ENCODE results near the gene OGT. TPM values are rescaled to one million over a fixed set of nuclear protein-coding genes. Genes with fewer than 3 reads are reported as not detected.

OGT gene
- total and polyA plus RNA-seq, 3 experiments from 2014 or later: 35.6 to 216 (median 211) TPM

DNA sequence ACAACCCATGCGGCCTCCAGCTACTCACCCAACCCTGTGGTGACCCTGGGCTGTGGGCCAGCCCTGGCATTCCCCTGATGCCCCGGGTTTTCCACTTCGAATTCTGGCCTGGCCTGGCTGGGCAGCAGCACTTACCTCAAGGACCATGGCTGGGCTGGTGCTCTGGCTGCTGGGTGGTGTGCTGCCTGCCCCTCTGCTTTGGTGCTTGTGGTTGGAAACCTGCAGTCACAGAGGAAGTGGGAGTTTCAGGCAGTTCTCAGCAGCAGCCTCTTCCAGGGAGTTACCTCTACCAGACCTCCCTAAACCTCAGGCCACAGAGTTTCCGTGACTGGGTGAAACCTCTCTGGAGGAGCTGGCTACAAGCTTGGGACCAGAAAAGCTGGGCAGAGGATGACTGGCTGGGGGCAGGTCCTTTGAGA, 85.4 kb downstream of the OGT start, which contains the start of gene CXCR3:
CXCR3 (minus strand) TSS at position 209 of the 419 bp plus-strand sequence; CDS start at position 147, 62 bp downstream.
- H3K9me3 ChIP-seq (ENCODE audit: low read length): no peaks in the 10 kb centered on the region
- CTCF ChIA-PET: interaction anchor here (1.4 to 5.5 kb wide), 3 partner anchors 10 to 32 kb away, joined by 3 to 35 read pairs (median 4); no protein-coding TSS in a partner anchor
- no peaks in the 10 kb centered on the region for H3K27me3 ChIP-seq (ENCODE audit: insufficient read depth, low read length, poor library complexity, severe bottlenecking)
- H3K36me3 ChIP-seq (ENCODE audit: insufficient read depth, low read length): no peaks in the 10 kb centered on the region
- POLR2A ChIA-PET: interaction anchor here (0.5 to 1.8 kb wide), 9 partner anchors 18 to 1476 kb away, joined by 3 to 9 read pairs (median 6); partner anchors contain the start of gene OGT
- Mint-ChIP-seq H3K36me3 (peaks cover 0 to 45% (median 6%) of the 10 kb centered on the region in 3 donors), H3K27ac (peak within 1 kb of the TSS; percentile 95 to 100 (median 96)), H3K27me3 (peaks cover 0 to 8% of the 10 kb centered on the region in 2 donors), H3K4me1 (peaks cover 74 to 87% (median 75%) of the 10 kb centered on the region in 3 donors), H3K4me3 (peak within 1 kb of the TSS; percentile 91 to 95 (median 93)), H3K9me3 (peaks cover 0 to 3% (median 0%) of the 10 kb centered on the region in 5 donors)
- peak within 1 kb of the TSS; percentile 60 for H3K4me3 ChIP-seq (ENCODE audit: low read length)
- H3K27ac ChIP-seq (ENCODE audit: low read depth, low read length): peak within 1 kb of the TSS; percentile 69
- H3K4me1 ChIP-seq (ENCODE audit: insufficient read depth, low read length): peaks cover 46% of the 10 kb centered on the region
- peak; percentile 43 to 84 (median 48) for DNase-seq

DNA sequence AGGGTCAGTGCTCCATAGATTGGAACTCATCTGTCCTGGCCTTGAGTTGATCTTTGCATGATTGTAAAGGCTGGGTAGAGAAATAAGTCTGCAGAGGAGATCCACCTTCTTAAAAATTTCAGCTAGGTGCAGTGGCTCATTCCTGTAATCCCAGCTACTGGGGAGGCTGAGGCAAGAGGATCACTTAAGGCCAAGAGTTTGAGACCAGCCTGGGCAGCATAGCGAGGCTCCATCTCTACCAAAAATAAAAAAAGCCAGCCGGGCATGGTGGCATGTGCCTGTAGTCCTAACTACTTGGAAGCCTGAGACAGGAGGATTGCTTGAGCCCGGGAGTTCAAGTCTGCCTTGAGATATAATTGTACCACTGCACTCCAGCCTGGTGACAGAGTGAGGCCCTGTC, 85.9 kb downstream of the OGT start:
- Histone ChIP-seq H3K4me1 (ENCODE audit: insufficient read depth, low read length) (peaks cover 51% of the 10 kb centered on the region), H3K4me3 (ENCODE audit: low read length) (peak overlapping the region; percentile 60), H3K36me3 (ENCODE audit: insufficient read depth, low read length) (no peaks in the 10 kb centered on the region), H3K27ac (ENCODE audit: low read depth, low read length) (peak overlapping the region; percentile 69), H3K27me3 (ENCODE audit: insufficient read depth, low read length, poor library complexity, severe bottlenecking) (no peaks in the 10 kb centered on the region), H3K9me3 (ENCODE audit: low read length) (no peaks in the 10 kb centered on the region)
- Mint-ChIP-seq H3K4me1 (peaks cover 74 to 87% (median 76%) of the 10 kb centered on the region in 3 donors), H3K36me3 (peaks cover 0 to 40% (median 6%) of the 10 kb centered on the region in 3 donors), H3K4me3 (peak overlapping the region; percentile 91 to 95 (median 93)), H3K27me3 (peaks cover 0 to 8% of the 10 kb centered on the region in 2 donors), H3K27ac (peak overlapping the region; percentile 95 to 100 (median 96)), H3K9me3 (peaks cover 0 to 3% (median 0%) of the 10 kb centered on the region in 5 donors)
- DNase-seq: no peak
- POLR2A ChIA-PET: interaction anchor here (0.5 to 1.8 kb wide), 5 partner anchors 18 to 86 kb away, joined by 3 to 9 read pairs (median 6); partner anchors contain the start of gene OGT
- CTCF ChIA-PET: interaction anchor here (1.8 to 5.5 kb wide), 2 partner anchors 12 to 32 kb away, joined by 4 to 35 read pairs; no protein-coding TSS in a partner anchor

DNA sequence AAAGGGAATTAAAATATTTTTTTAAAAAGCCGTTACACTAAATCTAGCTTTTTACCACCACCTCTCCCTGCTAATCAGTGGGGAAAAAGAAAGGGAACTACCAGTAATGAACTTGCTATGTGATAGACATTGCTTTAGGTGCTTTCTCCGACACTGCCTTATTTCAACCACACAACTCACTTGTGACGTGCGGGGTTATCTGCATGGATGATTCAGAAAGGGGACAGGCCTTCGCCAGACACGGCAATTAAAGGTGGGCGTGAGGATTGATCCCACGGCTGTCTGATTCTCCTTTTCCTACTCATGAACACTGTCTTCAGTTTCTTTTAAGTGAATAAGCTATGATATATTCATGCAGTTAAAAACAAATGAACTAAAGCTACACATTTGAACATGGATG, 86.3 kb downstream of the OGT start:
- Mint-ChIP-seq H3K9me3 (peaks cover 0 to 3% (median 0%) of the 10 kb centered on the region in 5 donors), H3K36me3 (peaks cover 0 to 39% (median 6%) of the 10 kb centered on the region in 3 donors), H3K4me1 (peaks cover 76 to 90% (median 78%) of the 10 kb centered on the region in 3 donors), H3K4me3 (peak overlapping the region; percentile 91 to 95 (median 93)), H3K27me3 (peaks cover 0 to 8% of the 10 kb centered on the region in 2 donors), H3K27ac (peak overlapping the region; percentile 95 to 100 (median 96))
- Histone ChIP-seq H3K4me3 (ENCODE audit: low read length) (peak overlapping the region; percentile 60), H3K36me3 (ENCODE audit: insufficient read depth, low read length) (no peaks in the 10 kb centered on the region), H3K9me3 (ENCODE audit: low read length) (no peaks in the 10 kb centered on the region), H3K27ac (ENCODE audit: low read depth, low read length) (peak overlapping the region; percentile 69), H3K4me1 (ENCODE audit: insufficient read depth, low read length) (peaks cover 55% of the 10 kb centered on the region), H3K27me3 (ENCODE audit: insufficient read depth, low read length, poor library complexity, severe bottlenecking) (no peaks in the 10 kb centered on the region)
- DNase-seq: peak; percentile 31 to 85 (median 44)
- POLR2A ChIA-PET: no interaction called here
- CTCF ChIA-PET: interaction anchor here (1.8 to 5.5 kb wide), 2 partner anchors 13 to 31 kb away, joined by 4 to 35 read pairs; no protein-coding TSS in a partner anchor

DNA sequence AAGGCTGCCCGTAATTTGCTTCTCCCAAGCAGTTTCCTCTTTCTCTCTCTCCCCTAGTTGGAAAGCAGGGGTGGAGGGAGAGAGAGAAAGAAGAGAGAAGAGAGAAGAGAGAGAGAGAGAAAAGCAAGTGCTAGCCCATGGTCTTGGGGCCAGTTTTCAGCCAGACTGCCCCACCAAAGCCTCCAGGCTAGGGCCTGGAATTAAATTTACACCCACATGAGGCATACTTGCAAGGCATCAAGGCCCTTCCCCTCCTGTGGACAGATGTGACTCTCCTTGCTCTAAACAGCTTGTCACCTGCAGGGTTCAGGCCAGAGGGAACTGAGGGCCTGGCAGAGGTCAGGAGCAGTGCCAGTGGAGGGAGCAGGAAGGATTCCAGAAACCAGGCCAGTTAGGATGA, 87.1 kb downstream of the OGT start:
- Mint-ChIP-seq H3K27ac (peak overlapping the region; percentile 95 to 100 (median 95)), H3K4me1 (peaks cover 73 to 88% (median 78%) of the 10 kb centered on the region in 3 donors), H3K9me3 (peaks cover 0 to 3% (median 0%) of the 10 kb centered on the region in 5 donors), H3K27me3 (peaks cover 0 to 8% of the 10 kb centered on the region in 2 donors), H3K36me3 (peaks cover 0 to 34% (median 6%) of the 10 kb centered on the region in 3 donors), H3K4me3 (peak overlapping the region in 6 of 7 donors; percentile 11 to 95 (median 93))
- no peak overlapping the region for H3K4me3 ChIP-seq (ENCODE audit: low read length)
- no peaks in the 10 kb centered on the region for H3K27me3 ChIP-seq (ENCODE audit: insufficient read depth, low read length, poor library complexity, severe bottlenecking)
- ChIA-PET CTCF (interaction anchor here (2.0 to 5.5 kb wide), 2 partner anchors 30 to 75 kb away, joined by 4 to 35 read pairs; no protein-coding TSS in a partner anchor), POLR2A (interaction anchor here (0.8 kb wide), 1 partner anchor 85 kb away, joined by 3 read pairs; no protein-coding TSS in a partner anchor)
- H3K4me1 ChIP-seq (ENCODE audit: insufficient read depth, low read length): peaks cover 61% of the 10 kb centered on the region
- H3K9me3 ChIP-seq (ENCODE audit: low read length): no peaks in the 10 kb centered on the region
- no peaks in the 10 kb centered on the region for H3K36me3 ChIP-seq (ENCODE audit: insufficient read depth, low read length)
- H3K27ac ChIP-seq (ENCODE audit: low read depth, low read length): peak overlapping the region; percentile 69
- DNase-seq: no peak

DNA sequence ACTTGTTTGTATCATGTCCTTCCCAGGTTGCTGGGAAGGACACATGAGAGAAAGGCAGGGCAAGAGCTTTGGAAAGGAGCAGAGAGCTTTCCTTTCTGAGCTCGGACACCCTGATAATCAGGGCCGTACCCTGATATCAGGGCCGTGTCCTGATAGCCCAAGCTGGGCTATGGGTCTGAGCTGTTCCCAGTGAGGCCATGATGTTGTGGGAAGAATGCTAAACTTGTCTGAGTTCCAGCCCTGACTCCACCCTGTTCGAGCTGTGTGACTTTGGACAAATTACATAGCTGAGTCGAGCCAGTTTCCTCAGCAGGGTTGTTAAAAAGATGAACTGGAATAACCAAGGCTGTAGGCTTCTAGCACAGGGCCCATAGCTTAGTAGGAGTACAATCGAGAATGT, 88.7 kb downstream of the OGT start:
- H3K4me3 Mint-ChIP-seq: peak overlapping the region; percentile 56 to 86 (median 78)
- H3K9me3 Mint-ChIP-seq: peaks cover 0 to 3% (median 0%) of the 10 kb centered on the region in 5 donors
- H3K27me3 ChIP-seq (ENCODE audit: insufficient read depth, low read length, poor library complexity, severe bottlenecking): no peaks in the 10 kb centered on the region
- DNase-seq: no peak
- H3K4me3 ChIP-seq (ENCODE audit: low read length): no peak overlapping the region
- peak overlapping the region; percentile 95 to 100 (median 95) for H3K27ac Mint-ChIP-seq
- H3K4me1 ChIP-seq (ENCODE audit: insufficient read depth, low read length): peaks cover 61% of the 10 kb centered on the region
- POLR2A ChIA-PET: interaction anchor here (0.6 to 1.1 kb wide), 3 partner anchors 15 to 17 kb away, joined by 3 to 5 read pairs (median 4); no protein-coding TSS in a partner anchor
- H3K36me3 Mint-ChIP-seq: peaks cover 0 to 18% (median 0%) of the 10 kb centered on the region in 3 donors
- H3K9me3 ChIP-seq (ENCODE audit: low read length): no peaks in the 10 kb centered on the region
- H3K27me3 Mint-ChIP-seq: peaks cover 0 to 3% of the 10 kb centered on the region in 2 donors
- CTCF ChIA-PET: interaction anchor here (1.0 to 3.8 kb wide), 6 partner anchors 13 to 87 kb away, joined by 3 to 24 read pairs (median 6); no protein-coding TSS in a partner anchor
- no peak overlapping the region for H3K27ac ChIP-seq (ENCODE audit: low read depth, low read length)
- no peaks in the 10 kb centered on the region for H3K36me3 ChIP-seq (ENCODE audit: insufficient read depth, low read length)
- H3K4me1 Mint-ChIP-seq: peaks cover 70 to 82% (median 70%) of the 10 kb centered on the region in 3 donors

DNA sequence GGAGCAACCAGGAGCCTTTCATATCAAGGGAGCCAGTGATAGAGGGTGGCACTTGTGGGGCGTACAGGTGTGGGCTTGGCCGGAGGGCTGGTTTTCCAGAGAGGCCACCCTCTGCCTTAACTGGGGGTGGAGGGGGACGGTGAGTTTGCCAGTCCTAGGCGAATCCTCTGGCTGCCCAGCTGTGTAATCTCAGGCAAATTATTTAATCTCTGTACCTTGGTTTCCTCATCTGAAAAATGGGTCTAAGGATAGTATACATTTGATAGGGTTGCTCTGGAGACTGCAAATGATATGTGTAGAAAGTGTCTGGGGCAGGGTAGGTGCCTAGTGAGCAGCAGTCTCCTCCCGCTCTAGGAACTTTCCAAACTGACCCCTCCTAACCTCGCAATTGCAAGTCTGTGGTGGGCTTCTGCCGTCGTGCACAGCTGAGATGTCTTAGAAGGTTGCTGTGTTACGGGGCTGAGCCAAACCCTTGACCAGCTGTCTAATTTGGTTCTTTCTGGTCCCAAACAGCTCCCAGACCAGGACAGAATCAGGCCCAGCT, 89.2 kb downstream of the OGT start:
- CTCF ChIA-PET: interaction anchor here (0.7 to 3.8 kb wide), 7 partner anchors 14 to 88 kb away, joined by 3 to 24 read pairs (median 4); no protein-coding TSS in a partner anchor
- H3K4me1 ChIP-seq (ENCODE audit: insufficient read depth, low read length): peaks cover 61% of the 10 kb centered on the region
- H3K4me1 Mint-ChIP-seq: peaks cover 70 to 80% (median 71%) of the 10 kb centered on the region in 3 donors

DNA sequence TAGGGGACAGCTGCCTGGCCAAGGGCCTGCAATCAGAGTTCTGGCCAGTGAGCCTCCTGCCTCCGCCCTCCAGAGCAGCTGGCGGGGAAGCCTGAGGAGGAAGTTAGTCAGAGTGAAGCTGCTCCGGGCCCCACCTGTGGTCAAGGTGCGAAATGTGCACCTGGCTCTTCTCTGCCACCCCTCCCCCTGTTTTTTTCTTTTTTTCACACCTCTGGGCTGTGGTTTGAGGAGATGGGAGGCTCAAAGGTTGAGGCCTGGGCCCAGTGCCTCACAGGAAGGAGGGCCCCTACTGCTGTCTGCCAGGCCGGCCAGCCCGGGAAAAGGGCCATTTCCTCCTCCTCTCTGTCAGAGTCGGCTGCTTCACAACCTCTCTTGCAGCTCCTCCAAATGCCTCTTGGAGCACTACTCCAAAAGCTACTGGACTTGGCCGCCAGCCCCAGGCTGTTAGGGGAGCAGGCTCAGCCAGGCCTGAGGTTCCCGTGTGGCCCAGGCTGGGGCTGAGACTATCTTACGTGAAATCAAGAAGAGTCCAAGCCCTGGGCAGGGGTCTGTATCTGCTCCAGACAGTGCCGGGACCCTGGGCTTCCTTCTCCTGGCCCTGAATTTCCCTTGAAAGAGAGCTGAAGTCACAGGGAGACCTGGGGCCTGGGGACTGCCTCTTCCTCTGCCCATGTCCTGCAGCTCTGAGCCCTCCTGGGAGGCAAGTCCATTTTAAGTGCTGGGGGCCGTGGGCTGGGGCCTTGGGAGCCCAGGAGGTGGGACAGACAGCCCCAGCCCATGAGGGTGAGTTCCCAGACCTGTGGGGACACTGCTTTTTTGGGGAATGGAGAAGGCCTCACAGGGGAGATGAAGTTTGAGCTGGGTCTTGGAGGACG, 89.9 kb downstream of the OGT start:
- Histone ChIP-seq H3K27ac (ENCODE audit: low read depth, low read length) (peak overlapping the region; percentile 57), H3K9me3 (ENCODE audit: low read length) (no peaks in the 10 kb centered on the region), H3K36me3 (ENCODE audit: insufficient read depth, low read length) (no peaks in the 10 kb centered on the region), H3K4me3 (ENCODE audit: low read length) (peak overlapping the region; percentile 36), H3K4me1 (ENCODE audit: insufficient read depth, low read length) (peaks cover 61% of the 10 kb centered on the region), H3K27me3 (ENCODE audit: insufficient read depth, low read length, poor library complexity, severe bottlenecking) (no peaks in the 10 kb centered on the region)
- DNase-seq: peak; percentile 57 to 90 (median 67)
- peak overlapping the region; percentile 95 to 100 (median 95) for H3K27ac Mint-ChIP-seq
- peaks cover 0 to 3% of the 10 kb centered on the region in 2 donors for H3K27me3 Mint-ChIP-seq
- H3K4me3 Mint-ChIP-seq: peak overlapping the region; percentile 74 to 91 (median 83)
- H3K9me3 Mint-ChIP-seq: peaks cover 0 to 3% (median 0%) of the 10 kb centered on the region in 5 donors
- ChIA-PET CTCF (interaction anchor here (0.7 to 3.8 kb wide), 7 partner anchors 14 to 88 kb away, joined by 3 to 24 read pairs (median 5); no protein-coding TSS in a partner anchor), POLR2A (interaction anchor here (0.5 to 1.3 kb wide), 6 partner anchors 15 to 195 kb away, joined by 3 to 5 read pairs (median 4); partner anchors contain the start of gene OGT)
- peaks cover 65 to 72% (median 70%) of the 10 kb centered on the region in 3 donors for H3K4me1 Mint-ChIP-seq
- H3K36me3 Mint-ChIP-seq: peaks cover 0 to 7% (median 0%) of the 10 kb centered on the region in 3 donors

More for the DNA sequence above, 89.2 kb downstream of the OGT start:
- H3K27me3 Mint-ChIP-seq: peaks cover 0 to 3% of the 10 kb centered on the region in 2 donors
- peaks cover 0 to 3% (median 0%) of the 10 kb centered on the region in 5 donors for H3K9me3 Mint-ChIP-seq
- H3K27ac Mint-ChIP-seq: peak overlapping the region; percentile 95 to 100 (median 95)
- Histone ChIP-seq H3K9me3 (ENCODE audit: low read length) (no peaks in the 10 kb centered on the region), H3K27ac (ENCODE audit: low read depth, low read length) (peak overlapping the region; percentile 57), H3K36me3 (ENCODE audit: insufficient read depth, low read length) (no peaks in the 10 kb centered on the region), H3K27me3 (ENCODE audit: insufficient read depth, low read length, poor library complexity, severe bottlenecking) (no peaks in the 10 kb centered on the region), H3K4me3 (ENCODE audit: low read length) (no peak overlapping the region)
- H3K4me3 Mint-ChIP-seq: peak overlapping the region; percentile 74 to 91 (median 83)
- POLR2A ChIA-PET: interaction anchor here (0.9 to 1.3 kb wide), 4 partner anchors 15 to 89 kb away, joined by 3 to 5 read pairs (median 4); partner anchors contain the start of gene OGT
- no peak for DNase-seq
- peaks cover 0 to 13% (median 0%) of the 10 kb centered on the region in 3 donors for H3K36me3 Mint-ChIP-seq

Measured in CD8-positive, alpha-beta memory T cell (primary cell).